Nephron (organoid): ENCODE results near the gene ALPL.

Experiments
- H3K27ac Mint-ChIP-seq, 3 experiments: 2 replicates each; pipeline ENCODE4 v1.8.0; 2020; ENCODE audit warnings: mixed read lengths in 3 of 3, mild to moderate bottlenecking in 2 of 3, moderate library complexity in 1 of 3
- H3K27me3 Mint-ChIP-seq: 2 replicates; pipeline ENCODE4 v1.8.0; 2021; ENCODE audit warnings: low read depth, mild to moderate bottlenecking, moderate library complexity, mixed read lengths
- H3K36me3 Mint-ChIP-seq: 2 replicates; pipeline ENCODE4 v1.8.0; 2020; ENCODE audit warnings: low read depth, mixed read lengths
- H3K4me1 Mint-ChIP-seq: 2 replicates; pipeline ENCODE4 v1.8.0; 2020; ENCODE audit warnings: mixed read lengths
- H3K4me3 Mint-ChIP-seq, 3 experiments: 2 replicates each; pipeline ENCODE4 v1.8.0; 2020; ENCODE audit warnings: mild to moderate bottlenecking in 3 of 3, mixed read lengths in 3 of 3, moderate library complexity in 2 of 3
- H3K9me3 Mint-ChIP-seq: 2 replicates; pipeline ENCODE4 v1.8.0; 2020; ENCODE audit warnings: mixed read lengths
- CTCF ChIP-seq, 3 experiments: fragments of 200-600 bp; sonication (generic); IDR thresholded peaks; one replicate each; pipeline ENCODE4 v1.5.0; 2021; ENCODE audit warnings: antibody characterized with exemption in 3 of 3; ENCODE audit not compliant: unreplicated experiment in 3 of 3

The ALPL gene

GRCh38 chr1:21569820-21570527, 60.8 kb downstream of the ALPL start:
- Mint-ChIP-seq H3K27ac (peak overlapping the region; percentile 56 to 90 (median 58)), H3K4me3 (peak overlapping the region in 1 of 3 experiments; percentile 10), H3K9me3 (no peaks in the 10 kb centered on the region), H3K4me1 (peaks cover 41% of the 10 kb centered on the region), H3K27me3 (peaks cover 16% of the 10 kb centered on the region), H3K36me3 (no peaks in the 10 kb centered on the region)
- TF ChIP-seq CTCF (IDR thresholded peaks at IDR 0.05; ENCODE audit: unreplicated experiment in 3 of 3) = no peak

GRCh38 chr1:21570528-21570875, 61.3 kb downstream of the ALPL start:
- no peak for TF ChIP-seq CTCF (IDR thresholded peaks at IDR 0.05; ENCODE audit: unreplicated experiment in 3 of 3)
- Mint-ChIP-seq H3K36me3 (no peaks in the 10 kb centered on the region), H3K27ac (peak overlapping the region in 2 of 3 experiments; percentile 58 to 90), H3K4me3 (no peak overlapping the region), H3K27me3 (peaks cover 15% of the 10 kb centered on the region), H3K4me1 (peaks cover 35% of the 10 kb centered on the region), H3K9me3 (no peaks in the 10 kb centered on the region)

- H3K27me3 Mint-ChIP-seq = peaks cover 11% of the 10 kb centered on the region
Measured at GRCh38 chr1:21570885-21571284, 61.7 kb downstream of the ALPL start.

GRCh38 chr1:21572221-21572620, 63.0 kb downstream of the ALPL start:
- no peaks in the 10 kb centered on the region for H3K36me3 Mint-ChIP-seq
- H3K4me1 Mint-ChIP-seq = peaks cover 27% of the 10 kb centered on the region
- H3K27me3 Mint-ChIP-seq = peaks cover 5% of the 10 kb centered on the region
- H3K9me3 Mint-ChIP-seq = no peaks in the 10 kb centered on the region
- no peak overlapping the region for H3K4me3 Mint-ChIP-seq
- no peak for TF ChIP-seq CTCF (IDR thresholded peaks at IDR 0.05; ENCODE audit: unreplicated experiment in 3 of 3)
- no peak overlapping the region for H3K27ac Mint-ChIP-seq

More at GRCh38 chr1:21570885-21571284, 61.7 kb downstream of the ALPL start:
- H3K4me3 Mint-ChIP-seq = no peak overlapping the region
- no peak for TF ChIP-seq CTCF (IDR thresholded peaks at IDR 0.05; ENCODE audit: unreplicated experiment in 3 of 3)
- H3K9me3 Mint-ChIP-seq = no peaks in the 10 kb centered on the region
- no peak overlapping the region for H3K27ac Mint-ChIP-seq
- peaks cover 32% of the 10 kb centered on the region for H3K4me1 Mint-ChIP-seq
- no peaks in the 10 kb centered on the region for H3K36me3 Mint-ChIP-seq

- no peak overlapping the region for H3K27ac Mint-ChIP-seq
- H3K9me3 Mint-ChIP-seq = no peaks in the 10 kb centered on the region
Measured at GRCh38 chr1:21572735-21573277, 63.6 kb downstream of the ALPL start.

More at GRCh38 chr1:21572735-21573277, 63.6 kb downstream of the ALPL start:
- TF ChIP-seq CTCF (IDR thresholded peaks at IDR 0.05; ENCODE audit: unreplicated experiment in 3 of 3) = no peak
- H3K27me3 Mint-ChIP-seq = peaks cover 5% of the 10 kb centered on the region
- no peak overlapping the region for H3K4me3 Mint-ChIP-seq
- peaks cover 21% of the 10 kb centered on the region for H3K4me1 Mint-ChIP-seq
- no peaks in the 10 kb centered on the region for H3K36me3 Mint-ChIP-seq
